ENCODE results near the gene CREB5. TPM values are rescaled to one million over a fixed set of nuclear protein-coding genes. Genes with fewer than 3 reads are reported as not detected.

The CREB5 gene
- total and polyA plus RNA-seq, 2 of the 8 experiments (the other 6 are each of a cell fraction or from before 2014, with no cell fraction given), result 2.4 to 2.7 TPM

GRCh38 chr7:28409716-28410627 lies 2.3 kb upstream of the CREB5 start (continued):
- peak; percentile 84 to 88; a peak in 3 of 4 replicates for TF ChIP-seq SIN3A (conservative IDR thresholded peaks at IDR 0.05 in 1 of 2, IDR thresholded peaks at IDR 0.05 in 1 of 2; ENCODE audit: low read depth in 1 of 2, low read length in 2 of 2)
- TF ChIP-seq MAX (IDR thresholded peaks at IDR 0.05), result no peak
- peak; percentile 54 for TF ChIP-seq SUZ12 (IDR thresholded peaks at IDR 0.05; ENCODE audit: low read length)
- TF ChIP-seq SP2 (IDR thresholded peaks at IDR 0.05; ENCODE audit: low read length), result no peak
- TF ChIP-seq SP1 (IDR thresholded peaks at IDR 0.05; ENCODE audit: low read depth, low read length), result peak; percentile 78
- 0 out of 2 replicates have a peak, but pooled peaks have one; percentile 26 for TF ChIP-seq TAF1 (IDR thresholded peaks at IDR 0.05; ENCODE audit: low read depth, low read length)
- no peak for TF ChIP-seq CBX5 (IDR thresholded peaks at IDR 0.05; ENCODE audit: low read depth, low read length)
- TF ChIP-seq TCF12 (IDR thresholded peaks at IDR 0.05; ENCODE audit: low read depth, low read length), result no peak
